KMS-11 (cell line): Measurements from ENCODE around the gene SH3PXD2B.

Experiments used
- H2AFZ ChIP-seq: fragments of 200-600 bp; sonication (generic); 2 replicates; pipeline ENCODE4 v1.6.1; 2016; ENCODE audit warnings: antibody characterized with exemption, mixed run types, low read depth
- H3K27ac ChIP-seq: fragments of 200-600 bp; sonication (generic); 2 replicates; pipeline ENCODE4 v1.6.1; 2016; ENCODE audit warnings: mild to moderate bottlenecking, mixed run types
- H3K27me3 ChIP-seq: fragments of 200-600 bp; sonication (generic); 2 replicates; pipeline ENCODE4 v1.6.1; 2017; ENCODE audit warnings: mild to moderate bottlenecking, low read depth, mixed run types, moderate library complexity; ENCODE audit not compliant: insufficient read depth
- H3K36me3 ChIP-seq: fragments of 200-600 bp; sonication (generic); 2 replicates; pipeline ENCODE4 v1.6.1; 2017; ENCODE audit warnings: mild to moderate bottlenecking, mixed run types; ENCODE audit not compliant: insufficient read depth
- H3K4me1 ChIP-seq: fragments of 200-600 bp; sonication (generic); 2 replicates; pipeline ENCODE4 v1.6.1; 2016; ENCODE audit warnings: mild to moderate bottlenecking, low read depth, mixed run types; ENCODE audit not compliant: poor library complexity, severe bottlenecking
- H3K4me2 ChIP-seq: fragments of 200-600 bp; sonication (generic); 2 replicates; pipeline ENCODE4 v1.7.0; 2016; ENCODE audit warnings: mild to moderate bottlenecking, mixed run types
- H3K4me3 ChIP-seq: fragments of 200-600 bp; sonication (generic); IDR thresholded peaks from 2 replicates; pipeline ENCODE4 v1.6.1; 2017; ENCODE audit warnings: low read depth, low read length, mixed read lengths; ENCODE audit not compliant: insufficient read depth
- H3K79me2 ChIP-seq: fragments of 200-600 bp; sonication (generic); 2 replicates; pipeline ENCODE4 v1.6.1; 2016; ENCODE audit warnings: low read depth, mixed run types; ENCODE audit not compliant: insufficient read depth
- H3K9ac ChIP-seq: fragments of 200-600 bp; sonication (generic); 2 replicates; pipeline ENCODE4 v1.6.1; 2016; ENCODE audit warnings: mild to moderate bottlenecking, mixed run types
- H4K20me1 ChIP-seq: fragments of 200-600 bp; sonication (generic); 2 replicates; pipeline ENCODE4 v1.6.1; 2016; ENCODE audit warnings: mild to moderate bottlenecking, mixed run types; ENCODE audit not compliant: insufficient read depth
- TF ChIP-seq, protein P1 (sequence below): fragments of 200-600 bp; sonication (generic); conservative IDR thresholded peaks from 2 replicates; pipeline ENCODE4 v1.6.1; 2017; ENCODE audit warnings: low read depth, mild to moderate bottlenecking, antibody characterized with exemption, low read length, moderate library complexity, mixed read lengths

SH3PXD2B gene

DNA sequence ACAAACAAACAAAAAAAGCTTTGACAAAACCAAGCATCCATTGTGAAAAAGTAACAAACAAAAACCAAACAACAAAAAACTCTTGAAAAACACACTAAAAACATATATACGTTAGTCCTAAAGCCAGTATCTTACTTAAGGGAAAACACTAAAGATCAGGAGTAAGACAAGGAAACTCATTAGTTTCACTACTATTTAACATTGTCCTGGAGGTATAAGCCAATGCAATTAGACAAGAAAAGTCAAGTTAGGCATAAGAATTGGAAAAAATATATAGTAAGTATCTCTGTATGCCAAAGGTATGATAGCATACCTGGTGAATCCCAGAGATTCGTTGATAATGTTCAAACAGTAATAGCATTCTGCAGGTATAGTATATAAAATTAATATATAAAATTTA is 148.9 kb downstream of the SH3PXD2B start:
- H3K9ac ChIP-seq: no peak overlapping the region
- H3K4me1 ChIP-seq: no peaks in the 10 kb centered on the region
- TF ChIP-seq, protein P1, sequence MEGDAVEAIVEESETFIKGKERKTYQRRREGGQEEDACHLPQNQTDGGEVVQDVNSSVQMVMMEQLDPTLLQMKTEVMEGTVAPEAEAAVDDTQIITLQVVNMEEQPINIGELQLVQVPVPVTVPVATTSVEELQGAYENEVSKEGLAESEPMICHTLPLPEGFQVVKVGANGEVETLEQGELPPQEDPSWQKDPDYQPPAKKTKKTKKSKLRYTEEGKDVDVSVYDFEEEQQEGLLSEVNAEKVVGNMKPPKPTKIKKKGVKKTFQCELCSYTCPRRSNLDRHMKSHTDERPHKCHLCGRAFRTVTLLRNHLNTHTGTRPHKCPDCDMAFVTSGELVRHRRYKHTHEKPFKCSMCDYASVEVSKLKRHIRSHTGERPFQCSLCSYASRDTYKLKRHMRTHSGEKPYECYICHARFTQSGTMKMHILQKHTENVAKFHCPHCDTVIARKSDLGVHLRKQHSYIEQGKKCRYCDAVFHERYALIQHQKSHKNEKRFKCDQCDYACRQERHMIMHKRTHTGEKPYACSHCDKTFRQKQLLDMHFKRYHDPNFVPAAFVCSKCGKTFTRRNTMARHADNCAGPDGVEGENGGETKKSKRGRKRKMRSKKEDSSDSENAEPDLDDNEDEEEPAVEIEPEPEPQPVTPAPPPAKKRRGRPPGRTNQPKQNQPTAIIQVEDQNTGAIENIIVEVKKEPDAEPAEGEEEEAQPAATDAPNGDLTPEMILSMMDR: no peak

DNA sequence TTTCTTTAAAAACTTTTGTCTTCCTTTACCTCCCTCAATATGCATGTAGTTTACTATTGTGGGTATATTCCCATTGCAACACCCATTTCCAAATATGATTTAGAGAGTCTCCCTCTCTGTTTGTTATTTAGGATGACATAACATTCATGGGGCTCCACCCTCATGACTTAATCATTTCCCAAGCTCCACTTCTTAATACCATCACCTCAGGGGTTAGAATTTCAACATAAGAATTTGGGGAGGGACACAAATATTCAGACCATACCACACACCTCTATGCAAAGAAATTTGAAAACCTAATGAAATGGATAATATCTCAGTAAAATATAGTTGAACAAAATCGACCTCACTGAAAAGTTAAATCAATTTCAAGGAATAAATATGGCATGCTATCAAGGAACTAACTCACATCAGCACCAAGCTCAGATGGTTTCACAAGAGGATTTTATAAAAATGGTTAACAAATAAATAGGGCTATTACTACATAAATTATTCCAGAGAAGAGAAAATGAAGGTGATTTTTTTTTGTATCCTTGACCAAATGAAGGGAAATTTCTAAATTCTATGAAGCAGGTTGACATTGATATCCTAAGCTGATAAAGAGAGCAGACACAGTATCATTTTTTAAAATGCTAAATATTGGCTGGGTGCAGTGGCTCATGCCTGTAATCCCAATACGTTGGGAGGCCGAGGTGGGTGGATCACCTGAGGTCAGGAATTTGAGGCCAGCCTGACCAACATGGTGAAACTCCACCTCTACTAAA is 150.6 kb downstream of the SH3PXD2B start:
- TF ChIP-seq, protein P1: no peak
- H4K20me1 ChIP-seq: no peaks in the 10 kb centered on the region
- no peak overlapping the region for H3K27ac ChIP-seq
- H3K4me3 ChIP-seq: no peak overlapping the region
- no peaks in the 10 kb centered on the region for H3K36me3 ChIP-seq
- no peaks in the 10 kb centered on the region for H3K27me3 ChIP-seq
- H3K4me1 ChIP-seq: no peaks in the 10 kb centered on the region
- H3K79me2 ChIP-seq: no peaks in the 10 kb centered on the region
- H2AFZ ChIP-seq: no peak overlapping the region
- no peak overlapping the region for H3K9ac ChIP-seq
- H3K4me2 ChIP-seq: no peak overlapping the region

More for the DNA sequence above, 148.9 kb downstream of the SH3PXD2B start:
- Histone ChIP-seq H2AFZ (no peak overlapping the region), H3K79me2 (no peaks in the 10 kb centered on the region), H4K20me1 (no peaks in the 10 kb centered on the region), H3K4me3 (no peak overlapping the region), H3K27ac (no peak overlapping the region), H3K4me2 (no peak overlapping the region), H3K36me3 (no peaks in the 10 kb centered on the region), H3K27me3 (no peaks in the 10 kb centered on the region)

DNA sequence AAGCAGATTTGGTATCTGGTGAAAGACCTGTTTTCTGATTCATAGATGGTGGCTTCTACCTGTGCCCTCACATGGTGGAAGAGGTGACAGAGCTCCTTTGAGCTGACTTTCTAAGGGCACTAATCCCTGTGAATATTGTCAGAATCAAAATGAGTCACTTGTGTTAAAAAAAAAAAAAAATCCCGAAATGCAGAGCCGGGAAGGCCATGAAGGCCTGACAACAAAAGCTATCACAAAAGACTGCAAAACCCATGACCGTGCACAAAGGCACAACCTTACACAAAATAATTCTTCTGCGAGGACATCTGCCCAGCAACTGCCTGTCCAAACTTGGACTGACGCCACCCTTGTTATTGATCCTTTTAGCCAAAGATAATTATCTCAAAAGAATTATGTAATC is 151.2 kb downstream of the SH3PXD2B start:
- Histone ChIP-seq H4K20me1 (no peaks in the 10 kb centered on the region), H2AFZ (no peak overlapping the region), H3K9ac (no peak overlapping the region), H3K79me2 (no peaks in the 10 kb centered on the region), H3K27ac (no peak overlapping the region), H3K27me3 (no peaks in the 10 kb centered on the region), H3K4me2 (no peak overlapping the region), H3K36me3 (no peaks in the 10 kb centered on the region), H3K4me1 (no peaks in the 10 kb centered on the region), H3K4me3 (no peak overlapping the region)
- TF ChIP-seq, protein P1: no peak

DNA sequence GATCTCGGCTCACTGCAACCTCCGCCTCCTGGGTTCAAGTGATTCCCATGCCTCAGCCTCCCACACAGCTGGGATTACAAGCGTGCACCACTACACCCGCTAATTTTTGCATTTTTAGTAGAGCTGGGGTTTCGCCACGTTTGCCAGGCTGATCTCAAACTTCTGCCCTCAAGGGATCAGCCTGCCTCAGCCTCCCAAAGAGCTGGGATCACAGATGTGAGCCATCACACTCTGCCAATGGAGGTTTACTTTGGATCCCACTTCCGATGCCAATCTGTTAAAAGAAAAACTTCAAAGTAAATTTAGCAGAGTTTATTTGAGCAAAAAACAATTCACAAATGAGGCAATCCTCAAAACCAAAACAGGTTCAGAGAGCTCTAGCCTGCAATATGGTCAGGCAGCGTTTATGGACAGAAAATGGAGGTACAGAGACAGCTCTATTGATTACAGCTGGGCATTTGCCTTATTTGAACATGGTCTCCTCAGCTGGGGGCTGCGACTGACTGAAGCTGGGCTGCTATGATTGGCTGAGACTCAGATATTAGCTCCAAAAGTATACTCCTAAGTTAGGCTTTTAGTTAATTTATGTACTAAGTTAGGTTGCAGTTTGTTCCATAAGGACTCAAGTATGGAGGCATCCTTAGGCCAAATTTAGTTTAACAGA is 152.1 kb downstream of the SH3PXD2B start:
- no peaks in the 10 kb centered on the region for H3K36me3 ChIP-seq
- no peak overlapping the region for H3K27ac ChIP-seq
- H3K27me3 ChIP-seq: no peaks in the 10 kb centered on the region
- no peaks in the 10 kb centered on the region for H4K20me1 ChIP-seq
- no peaks in the 10 kb centered on the region for H3K79me2 ChIP-seq
- TF ChIP-seq, protein P1: no peak
- no peak overlapping the region for H3K9ac ChIP-seq
- H3K4me1 ChIP-seq: no peaks in the 10 kb centered on the region
- no peak overlapping the region for H3K4me2 ChIP-seq
- no peak overlapping the region for H3K4me3 ChIP-seq
- no peak overlapping the region for H2AFZ ChIP-seq
